ENCODE measurements around the gene AGAP2.

AGAP2 gene

GRCh38 chr12:57725851-57726150 is 12.7 kb downstream of the AGAP2 start:
- H3K36me3 ChIP-seq (ENCODE audit: control insufficient read depth, insufficient read depth, low read length) = no peaks in the 10 kb centered on the region
- H3K27me3 ChIP-seq (ENCODE audit: control insufficient read depth, insufficient read depth, low read length) = peaks cover 3% of the 10 kb centered on the region
- H3K9me3 ChIP-seq (ENCODE audit: control insufficient read depth, low read length) = no peaks in the 10 kb centered on the region
- H3K4me2 ChIP-seq (ENCODE audit: low read length) = no peak overlapping the region
- H3K4me1 ChIP-seq = peaks cover 8% of the 10 kb centered on the region
- H3K27ac ChIP-seq = peak overlapping the region; percentile 55
- no peak overlapping the region for H3K4me3 ChIP-seq (ENCODE audit: low read depth, low read length)
- H3K79me2 ChIP-seq = no peaks in the 10 kb centered on the region
- H2AFZ ChIP-seq = peak overlapping the region; percentile 86
- TF ChIP-seq CTCF (IDR thresholded peaks at IDR 0.05) = no peak
- no peak overlapping the region for H3K9ac ChIP-seq

- Histone ChIP-seq H3K36me3 (ENCODE audit: control insufficient read depth, insufficient read depth, low read length) (no peaks in the 10 kb centered on the region), H3K9me3 (ENCODE audit: control insufficient read depth, low read length) (no peaks in the 10 kb centered on the region), H3K4me2 (ENCODE audit: low read length) (no peak overlapping the region), H3K4me3 (ENCODE audit: low read depth, low read length) (no peak overlapping the region), H3K27ac (no peak overlapping the region), H3K79me2 (no peaks in the 10 kb centered on the region), H2AFZ (no peak overlapping the region), H3K9ac (no peak overlapping the region), H3K27me3 (ENCODE audit: control insufficient read depth, insufficient read depth, low read length) (peaks cover 3% of the 10 kb centered on the region), H3K4me1 (peaks cover 8% of the 10 kb centered on the region)
- no peak for TF ChIP-seq CTCF (IDR thresholded peaks at IDR 0.05)
Measured at GRCh38 chr12:57724936-57725740, 13.4 kb downstream of the AGAP2 start.

GRCh38 chr12:57724003-57724935 is 14.3 kb downstream of the AGAP2 start:
- H3K79me2 ChIP-seq = no peaks in the 10 kb centered on the region
- H3K4me1 ChIP-seq = peaks cover 8% of the 10 kb centered on the region
- H3K27ac ChIP-seq = no peak overlapping the region
- TF ChIP-seq CTCF (IDR thresholded peaks at IDR 0.05) = no peak
- no peak overlapping the region for H3K4me2 ChIP-seq (ENCODE audit: low read length)
- H3K9ac ChIP-seq = no peak overlapping the region
- H3K9me3 ChIP-seq (ENCODE audit: control insufficient read depth, low read length) = no peaks in the 10 kb centered on the region
- H3K4me3 ChIP-seq (ENCODE audit: low read depth, low read length) = no peak overlapping the region
- H3K36me3 ChIP-seq (ENCODE audit: control insufficient read depth, insufficient read depth, low read length) = no peaks in the 10 kb centered on the region
- H2AFZ ChIP-seq = no peak overlapping the region
- H3K27me3 ChIP-seq (ENCODE audit: control insufficient read depth, insufficient read depth, low read length) = peaks cover 3% of the 10 kb centered on the region

GRCh38 chr12:57723630-57723962 is 14.9 kb downstream of the AGAP2 start:
- H3K9me3 ChIP-seq (ENCODE audit: control insufficient read depth, low read length) = no peaks in the 10 kb centered on the region
- no peak overlapping the region for H3K27ac ChIP-seq
- peaks cover 8% of the 10 kb centered on the region for H3K4me1 ChIP-seq
- no peak overlapping the region for H3K4me2 ChIP-seq (ENCODE audit: low read length)
- no peaks in the 10 kb centered on the region for H3K79me2 ChIP-seq
- no peaks in the 10 kb centered on the region for H3K36me3 ChIP-seq (ENCODE audit: control insufficient read depth, insufficient read depth, low read length)
- H3K4me3 ChIP-seq (ENCODE audit: low read depth, low read length) = no peak overlapping the region
- no peak for TF ChIP-seq CTCF (IDR thresholded peaks at IDR 0.05)
- no peak overlapping the region for H3K9ac ChIP-seq
- no peak overlapping the region for H2AFZ ChIP-seq
- H3K27me3 ChIP-seq (ENCODE audit: control insufficient read depth, insufficient read depth, low read length) = peaks cover 3% of the 10 kb centered on the region
